Bronchial epithelial cell (primary cell): ENCODE data around the gene DNHD1. TPM values are rescaled to one million over a fixed set of nuclear protein-coding genes. Genes with fewer than 3 reads are reported as not detected.

Experiments used
- DNase-seq: peaks from one replicate; pipeline ENCODE4 v3.0.0-alpha.2; 2010; ENCODE audit warnings: low read depth
- FAIRE-seq: peaks from 2 replicates; lab custom pipeline; 2011; peaks lifted over from hg19 to GRCh38; lab: Jason Lieb, UNC
- H3K27me3 ChIP-seq: 2 replicates; pipeline ENCODE4 v1.5.1; 2011; ENCODE audit warnings: low read length; ENCODE audit not compliant: control insufficient read depth, insufficient read depth
- H3K36me3 ChIP-seq: 2 replicates; pipeline ENCODE4 v1.5.1; 2011; ENCODE audit warnings: low read length; ENCODE audit not compliant: control insufficient read depth, insufficient read depth
- H3K4me3 ChIP-seq: 2 replicates; pipeline ENCODE4 v1.5.1; 2011; ENCODE audit warnings: mild to moderate bottlenecking, low read depth, low read length, control low read depth
- total RNA-seq: library from RNA; depleted of rRNA; stranded (reverse); fragments of >200 nt; gene quantifications from 2 replicates; pipeline ENCODE4 v1.2.1, GENCODE V29; 2014
- TF ChIP-seq, protein P1 (sequence below): IDR thresholded peaks from 2 replicates; pipeline ENCODE4 v1.5.1; 2011; ENCODE audit warnings: mild to moderate bottlenecking, moderate library complexity, low read length, control low read depth, inconsistent platforms; ENCODE audit not compliant: insufficient read depth, severe bottlenecking

DNHD1 gene
- total RNA-seq, 1 donor from 2014 or later = 4.5 TPM

DNA sequence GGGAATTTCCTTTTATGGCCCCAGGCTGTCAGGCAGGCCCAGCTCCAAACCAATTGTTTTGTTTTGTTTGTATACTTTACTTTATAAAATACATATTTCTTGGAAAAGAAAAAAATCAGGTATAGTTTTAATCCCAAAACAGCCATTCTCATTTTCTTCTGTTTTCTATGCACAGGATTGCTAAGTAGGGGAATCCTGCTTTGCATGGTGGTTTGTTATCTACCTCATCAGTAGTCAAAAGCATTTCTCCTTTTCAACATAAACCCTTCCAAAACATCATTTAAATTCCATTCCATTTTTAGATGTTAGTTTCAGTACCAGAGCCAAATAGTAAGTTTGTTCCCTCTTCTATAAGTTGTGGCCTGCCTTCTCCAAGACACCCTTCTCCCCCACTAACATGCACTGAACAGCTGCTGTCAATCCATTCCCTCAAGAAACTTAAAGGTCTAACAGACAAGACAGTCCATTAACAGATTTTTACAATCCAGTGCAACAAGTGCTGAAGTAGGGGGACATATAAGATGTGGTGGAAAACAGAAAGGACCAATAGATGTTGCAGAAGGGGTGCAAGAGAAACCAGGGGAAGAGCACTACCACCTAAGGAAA lies 110.2 kb downstream of the DNHD1 start:
- FAIRE-seq = no peak
- TF ChIP-seq, protein P1, sequence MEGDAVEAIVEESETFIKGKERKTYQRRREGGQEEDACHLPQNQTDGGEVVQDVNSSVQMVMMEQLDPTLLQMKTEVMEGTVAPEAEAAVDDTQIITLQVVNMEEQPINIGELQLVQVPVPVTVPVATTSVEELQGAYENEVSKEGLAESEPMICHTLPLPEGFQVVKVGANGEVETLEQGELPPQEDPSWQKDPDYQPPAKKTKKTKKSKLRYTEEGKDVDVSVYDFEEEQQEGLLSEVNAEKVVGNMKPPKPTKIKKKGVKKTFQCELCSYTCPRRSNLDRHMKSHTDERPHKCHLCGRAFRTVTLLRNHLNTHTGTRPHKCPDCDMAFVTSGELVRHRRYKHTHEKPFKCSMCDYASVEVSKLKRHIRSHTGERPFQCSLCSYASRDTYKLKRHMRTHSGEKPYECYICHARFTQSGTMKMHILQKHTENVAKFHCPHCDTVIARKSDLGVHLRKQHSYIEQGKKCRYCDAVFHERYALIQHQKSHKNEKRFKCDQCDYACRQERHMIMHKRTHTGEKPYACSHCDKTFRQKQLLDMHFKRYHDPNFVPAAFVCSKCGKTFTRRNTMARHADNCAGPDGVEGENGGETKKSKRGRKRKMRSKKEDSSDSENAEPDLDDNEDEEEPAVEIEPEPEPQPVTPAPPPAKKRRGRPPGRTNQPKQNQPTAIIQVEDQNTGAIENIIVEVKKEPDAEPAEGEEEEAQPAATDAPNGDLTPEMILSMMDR = no peak
- H3K27me3 ChIP-seq = no peaks in the 10 kb centered on the region
- peaks cover 22% of the 10 kb centered on the region for H3K36me3 ChIP-seq
- no peak for DNase-seq
- no peak overlapping the region for H3K4me3 ChIP-seq

DNA sequence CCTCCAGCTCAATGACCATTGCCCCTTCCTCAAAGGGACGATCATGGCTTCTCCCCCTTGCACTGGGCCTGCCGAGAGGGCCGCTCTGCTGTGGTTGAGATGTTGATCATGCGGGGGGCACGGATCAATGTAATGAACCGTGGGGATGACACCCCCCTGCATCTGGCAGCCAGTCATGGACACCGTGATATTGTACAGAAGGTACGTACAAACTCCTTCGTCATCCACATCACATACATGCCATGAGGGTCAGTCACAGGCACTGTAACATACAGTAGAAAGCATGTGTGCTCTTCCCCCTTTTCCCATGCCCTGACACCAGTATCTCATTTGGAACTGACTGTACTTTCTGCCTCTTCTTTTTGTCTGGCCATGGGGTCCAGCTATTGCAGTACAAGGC lies 110.9 kb downstream of the DNHD1 start:
- peaks cover 22% of the 10 kb centered on the region for H3K36me3 ChIP-seq
- no peak for DNase-seq
- H3K27me3 ChIP-seq = no peaks in the 10 kb centered on the region
- no peak overlapping the region for H3K4me3 ChIP-seq
- FAIRE-seq = no peak
- TF ChIP-seq, protein P1 = no peak

DNA sequence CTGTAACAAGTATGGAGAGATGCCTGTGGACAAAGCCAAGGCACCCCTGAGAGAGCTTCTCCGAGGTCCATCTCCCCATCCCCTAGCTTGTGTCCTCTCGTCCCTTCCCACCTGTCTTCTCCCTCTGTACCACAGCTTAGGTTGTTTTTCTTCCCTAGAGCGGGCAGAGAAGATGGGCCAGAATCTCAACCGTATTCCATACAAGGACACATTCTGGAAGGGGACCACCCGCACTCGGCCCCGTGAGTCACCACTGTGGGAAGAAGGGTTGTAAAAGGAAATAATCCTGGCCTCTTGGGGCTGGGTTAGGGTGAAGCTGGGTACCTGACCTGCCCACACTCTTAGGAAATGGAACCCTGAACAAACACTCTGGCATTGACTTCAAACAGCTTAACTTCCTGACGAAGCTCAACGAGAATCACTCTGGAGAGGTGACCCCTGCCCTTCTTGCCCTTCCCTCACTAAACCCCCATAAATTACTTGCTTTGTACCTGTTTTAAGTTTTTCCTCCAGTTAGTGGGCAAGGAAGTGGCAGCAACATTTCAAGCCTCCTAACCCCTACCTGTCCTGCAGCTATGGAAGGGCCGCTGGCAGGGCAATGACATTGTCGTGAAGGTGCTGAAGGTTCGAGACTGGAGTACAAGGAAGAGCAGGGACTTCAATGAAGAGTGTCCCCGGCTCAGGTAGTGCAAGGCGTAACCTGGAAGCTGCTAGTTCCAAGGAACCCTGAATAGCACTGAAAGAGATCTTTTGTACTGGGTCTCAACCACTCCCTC lies 111.8 kb downstream of the DNHD1 start:
- Histone ChIP-seq H3K27me3 (no peaks in the 10 kb centered on the region), H3K36me3 (peaks cover 22% of the 10 kb centered on the region), H3K4me3 (no peak overlapping the region)
- DNase-seq = no peak
- no peak for FAIRE-seq
- TF ChIP-seq, protein P1 = no peak

DNA sequence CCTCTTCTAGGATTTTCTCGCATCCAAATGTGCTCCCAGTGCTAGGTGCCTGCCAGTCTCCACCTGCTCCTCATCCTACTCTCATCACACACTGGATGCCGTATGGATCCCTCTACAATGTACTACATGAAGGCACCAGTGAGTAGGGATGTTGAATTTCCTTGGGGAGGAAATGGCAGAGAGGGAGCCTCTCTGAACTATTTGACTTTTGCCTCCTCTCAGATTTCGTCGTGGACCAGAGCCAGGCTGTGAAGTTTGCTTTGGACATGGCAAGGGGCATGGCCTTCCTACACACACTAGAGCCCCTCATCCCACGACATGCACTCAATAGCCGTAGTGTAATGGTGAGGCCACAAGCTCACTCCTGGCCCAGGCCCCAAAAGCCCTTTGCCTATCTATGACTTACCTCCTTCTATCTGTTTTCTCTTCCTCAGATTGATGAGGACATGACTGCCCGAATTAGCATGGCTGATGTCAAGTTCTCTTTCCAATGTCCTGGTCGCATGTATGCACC lies 112.5 kb downstream of the DNHD1 start:
- H3K4me3 ChIP-seq = no peak overlapping the region
- DNase-seq = no peak
- H3K27me3 ChIP-seq = no peaks in the 10 kb centered on the region
- H3K36me3 ChIP-seq = peaks cover 22% of the 10 kb centered on the region
- TF ChIP-seq, protein P1 = no peak
- no peak for FAIRE-seq

DNA sequence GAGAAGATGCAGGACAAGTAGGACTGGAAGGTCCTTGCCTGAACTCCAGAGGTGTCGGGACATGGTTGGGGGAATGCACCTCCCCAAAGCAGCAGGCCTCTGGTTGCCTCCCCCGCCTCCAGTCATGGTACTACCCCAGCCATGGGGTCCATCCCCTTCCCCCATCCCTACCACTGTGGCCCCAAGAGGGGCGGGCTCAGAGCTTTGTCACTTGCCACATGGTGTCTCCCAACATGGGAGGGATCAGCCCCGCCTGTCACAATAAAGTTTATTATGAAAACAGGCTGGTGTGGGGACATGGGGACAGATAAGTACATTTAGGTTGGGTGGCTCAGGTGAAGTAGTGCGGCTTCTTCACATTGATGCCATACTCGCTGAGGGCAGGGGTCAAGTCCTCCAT lies 113.5 kb downstream of the DNHD1 start:
- TF ChIP-seq, protein P1 = no peak
- Histone ChIP-seq H3K36me3 (peaks cover 24% of the 10 kb centered on the region), H3K27me3 (no peaks in the 10 kb centered on the region), H3K4me3 (no peak overlapping the region)
- no peak for FAIRE-seq
- DNase-seq = no peak
